ENCODE results near the gene RUNX3. TPM values are rescaled to one million over a fixed set of nuclear protein-coding genes. Genes with fewer than 3 reads are reported as not detected.

Gene RUNX3
- total and polyA plus RNA-seq, 2 donors from 2014 or later: 0.47 to 7.9 TPM

DNA sequence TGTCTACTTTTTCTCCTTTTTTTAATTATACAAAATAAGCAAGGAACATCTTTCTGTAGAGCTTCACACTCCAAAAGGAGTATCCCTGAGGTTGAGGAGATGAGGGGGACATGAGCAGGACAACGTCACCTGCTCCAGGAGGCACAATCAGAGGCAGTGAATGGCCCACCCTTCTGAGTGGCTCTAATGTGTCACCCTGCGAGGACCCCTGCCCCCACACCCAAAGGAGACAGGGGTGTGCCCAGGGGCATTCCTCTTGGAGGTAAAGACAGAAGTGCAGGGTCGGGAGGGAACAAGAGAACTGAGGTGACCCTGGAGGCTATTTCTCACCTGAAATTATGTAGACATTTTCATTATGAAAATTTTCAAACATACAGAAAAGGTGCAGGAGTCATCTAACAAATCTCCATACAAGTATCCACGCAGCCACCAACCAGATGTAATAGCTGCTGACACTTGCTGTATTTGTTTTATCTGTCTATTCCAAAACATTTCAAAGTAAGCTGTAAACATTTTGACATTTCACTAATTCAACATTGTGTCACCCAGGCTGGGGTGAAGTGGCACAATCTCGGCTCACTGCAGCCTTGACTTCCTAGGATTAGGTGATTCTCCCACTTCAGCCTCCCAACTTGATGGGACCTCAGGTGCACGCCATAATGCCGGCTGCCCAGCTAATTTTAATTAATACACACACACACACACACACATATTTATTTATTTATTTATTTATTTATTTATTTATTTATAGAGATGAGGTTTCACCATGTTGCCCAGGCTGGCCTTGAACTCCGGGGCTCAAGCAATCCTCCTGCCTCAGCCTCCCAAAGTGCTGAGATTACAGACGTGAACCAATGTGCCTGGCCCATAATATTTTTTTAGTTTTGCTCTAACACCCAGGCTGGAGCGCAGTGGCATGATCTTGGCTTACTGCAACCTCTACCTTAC lies 70.7 kb downstream of the RUNX3 start:
- Histone ChIP-seq H3K27ac (ENCODE audit: low read depth in 2 of 2, low read length in 2 of 2) (no peak overlapping the region), H3K4me3 (ENCODE audit: low read length in 3 of 3) (no peak overlapping the region), H3K27me3 (ENCODE audit: control insufficient read depth, insufficient read depth, low read length) (no peaks in the 10 kb centered on the region), H3K9me3 (ENCODE audit: control insufficient read depth in 2 of 3, insufficient read depth in 1 of 3, low read length in 3 of 3) (no peaks in the 10 kb centered on the region), H3K4me1 (ENCODE audit: control insufficient read depth in 2 of 3, insufficient read depth in 2 of 3, low read depth in 1 of 3, low read length in 3 of 3) (peaks cover 0 to 3% (median 0%) of the 10 kb centered on the region in 3 donors), H3K36me3 (ENCODE audit: control insufficient read depth in 2 of 3, insufficient read depth in 3 of 3, low read length in 3 of 3) (no peaks in the 10 kb centered on the region), H3K9ac (ENCODE audit: low read length in 3 of 3) (no peak overlapping the region)
- DNase-seq (no peak), FAIRE-seq (no peak)
- intact Hi-C loops (cut with DNase I): loop anchor here (10.0 kb wide), 1 partner anchor 345 kb away; no protein-coding TSS in a partner anchor
- TF ChIP-seq, protein P1, sequence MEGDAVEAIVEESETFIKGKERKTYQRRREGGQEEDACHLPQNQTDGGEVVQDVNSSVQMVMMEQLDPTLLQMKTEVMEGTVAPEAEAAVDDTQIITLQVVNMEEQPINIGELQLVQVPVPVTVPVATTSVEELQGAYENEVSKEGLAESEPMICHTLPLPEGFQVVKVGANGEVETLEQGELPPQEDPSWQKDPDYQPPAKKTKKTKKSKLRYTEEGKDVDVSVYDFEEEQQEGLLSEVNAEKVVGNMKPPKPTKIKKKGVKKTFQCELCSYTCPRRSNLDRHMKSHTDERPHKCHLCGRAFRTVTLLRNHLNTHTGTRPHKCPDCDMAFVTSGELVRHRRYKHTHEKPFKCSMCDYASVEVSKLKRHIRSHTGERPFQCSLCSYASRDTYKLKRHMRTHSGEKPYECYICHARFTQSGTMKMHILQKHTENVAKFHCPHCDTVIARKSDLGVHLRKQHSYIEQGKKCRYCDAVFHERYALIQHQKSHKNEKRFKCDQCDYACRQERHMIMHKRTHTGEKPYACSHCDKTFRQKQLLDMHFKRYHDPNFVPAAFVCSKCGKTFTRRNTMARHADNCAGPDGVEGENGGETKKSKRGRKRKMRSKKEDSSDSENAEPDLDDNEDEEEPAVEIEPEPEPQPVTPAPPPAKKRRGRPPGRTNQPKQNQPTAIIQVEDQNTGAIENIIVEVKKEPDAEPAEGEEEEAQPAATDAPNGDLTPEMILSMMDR (IDR thresholded peaks at IDR 0.05; ENCODE audit: borderline replicate concordance, extremely low read depth, insufficient read depth): no peak

DNA sequence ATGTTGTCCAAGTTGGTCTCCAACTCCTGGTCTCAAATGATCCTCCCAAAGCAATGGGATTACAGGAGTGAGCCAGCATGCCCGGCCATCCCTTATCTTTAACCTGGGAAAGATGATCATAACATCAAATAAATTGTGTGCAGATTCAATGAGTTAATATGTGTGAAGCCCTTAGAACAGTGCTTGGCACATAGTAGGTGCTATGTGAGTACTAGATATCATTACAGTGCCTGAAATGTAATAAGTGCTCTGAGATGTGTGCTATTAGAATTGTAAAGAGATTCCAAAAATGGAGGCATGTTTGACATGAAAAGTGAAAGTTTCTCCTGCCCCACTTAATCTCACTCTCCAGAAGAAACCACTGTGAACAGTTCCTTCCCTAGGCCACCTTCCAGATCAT lies 71.8 kb downstream of the RUNX3 start:
- no peak for DNase-seq
- intact Hi-C loops (cut with DNase I): loop anchor here (10.0 kb wide), 1 partner anchor 347 kb away; no protein-coding TSS in a partner anchor
- H3K27ac ChIP-seq (ENCODE audit: low read depth in 2 of 2, low read length in 2 of 2): no peak overlapping the region
- TF ChIP-seq, protein P1 (IDR thresholded peaks at IDR 0.05; ENCODE audit: borderline replicate concordance, extremely low read depth, insufficient read depth): no peak
- H3K36me3 ChIP-seq (ENCODE audit: control insufficient read depth in 2 of 3, insufficient read depth in 3 of 3, low read length in 3 of 3): no peaks in the 10 kb centered on the region
- H3K9ac ChIP-seq (ENCODE audit: low read length in 3 of 3): no peak overlapping the region
- no peak overlapping the region for H3K4me3 ChIP-seq (ENCODE audit: low read length in 3 of 3)
- FAIRE-seq: no peak
- no peaks in the 10 kb centered on the region for H3K9me3 ChIP-seq (ENCODE audit: control insufficient read depth in 2 of 3, insufficient read depth in 1 of 3, low read length in 3 of 3)
- H3K27me3 ChIP-seq (ENCODE audit: control insufficient read depth, insufficient read depth, low read length): no peaks in the 10 kb centered on the region
- H3K4me1 ChIP-seq (ENCODE audit: control insufficient read depth in 2 of 3, insufficient read depth in 2 of 3, low read depth in 1 of 3, low read length in 3 of 3): no peaks in the 10 kb centered on the region

DNA sequence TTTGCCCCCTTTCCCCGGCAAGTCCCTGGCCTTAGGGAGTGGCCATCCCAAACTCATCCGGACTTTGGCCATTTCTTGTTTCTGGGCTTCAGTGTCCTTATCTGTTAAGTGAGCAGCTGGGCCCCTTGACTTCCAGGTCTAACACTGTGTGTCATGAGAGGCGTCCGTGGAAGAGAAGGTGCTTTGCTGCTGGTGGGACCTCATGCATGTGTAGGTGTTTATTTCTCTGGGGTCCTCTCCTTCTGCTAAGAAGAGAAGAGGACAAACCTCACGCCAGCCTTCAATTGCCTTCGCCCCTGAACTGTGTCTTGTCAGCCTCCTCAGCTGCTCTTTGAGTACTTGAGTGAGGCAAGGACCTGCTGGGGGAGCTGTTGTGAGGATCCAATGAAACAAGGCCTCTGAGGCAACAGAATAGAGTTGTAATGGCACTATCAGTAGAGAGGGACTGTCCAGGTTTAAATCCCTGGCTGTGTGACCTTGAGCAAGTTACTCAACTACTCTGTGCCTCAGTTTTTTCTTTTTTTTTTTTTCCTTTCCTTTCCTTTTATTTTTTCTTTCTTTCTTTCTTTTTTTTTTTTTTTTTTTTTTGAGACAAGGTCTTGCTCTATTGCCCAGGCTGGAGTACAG lies 72.5 kb downstream of the RUNX3 start:
- TF ChIP-seq, protein P1 (IDR thresholded peaks at IDR 0.05; ENCODE audit: borderline replicate concordance, extremely low read depth, insufficient read depth): no peak
- intact Hi-C loops (cut with DNase I): loop anchor here (10.0 kb wide), 1 partner anchor 347 kb away; no protein-coding TSS in a partner anchor
- H3K4me3 ChIP-seq (ENCODE audit: low read length in 3 of 3): no peak overlapping the region
- H3K9ac ChIP-seq (ENCODE audit: low read length in 3 of 3): no peak overlapping the region
- H3K27ac ChIP-seq (ENCODE audit: low read depth in 2 of 2, low read length in 2 of 2): no peak overlapping the region
- H3K4me1 ChIP-seq (ENCODE audit: control insufficient read depth in 2 of 3, insufficient read depth in 2 of 3, low read depth in 1 of 3, low read length in 3 of 3): no peaks in the 10 kb centered on the region
- no peak for DNase-seq
- H3K36me3 ChIP-seq (ENCODE audit: control insufficient read depth in 2 of 3, insufficient read depth in 3 of 3, low read length in 3 of 3): no peaks in the 10 kb centered on the region
- no peaks in the 10 kb centered on the region for H3K27me3 ChIP-seq (ENCODE audit: control insufficient read depth, insufficient read depth, low read length)
- no peak for FAIRE-seq
- H3K9me3 ChIP-seq (ENCODE audit: control insufficient read depth in 2 of 3, insufficient read depth in 1 of 3, low read length in 3 of 3): no peaks in the 10 kb centered on the region
